ENCODE data around the gene LIPM. TPM values are rescaled to one million over a fixed set of nuclear protein-coding genes. Genes with fewer than 3 reads are reported as not detected.

Gene LIPM
- total and polyA plus RNA-seq, 2 experiments from 2014 or later, result not detected

- no peaks in the 10 kb centered on the region for H3K9me2 ChIP-seq (ENCODE audit: insufficient read depth)
- H3K27ac ChIP-seq, result no peak overlapping the region
- H2AFZ ChIP-seq, result no peak overlapping the region
- no peak overlapping the region for H3K9ac ChIP-seq
- no peaks in the 10 kb centered on the region for H3K4me1 ChIP-seq (ENCODE audit: insufficient read depth)
- H4K20me1 ChIP-seq (ENCODE audit: insufficient read depth), result no peaks in the 10 kb centered on the region
- no peak for DNase-seq
- H3F3A ChIP-seq (ENCODE audit: insufficient read depth), result no peaks in the 10 kb centered on the region
- no peaks in the 10 kb centered on the region for H3K79me2 ChIP-seq (ENCODE audit: insufficient read depth)
- H3K27me3 ChIP-seq (replicated peaks; ENCODE audit: insufficient read depth), result no peaks in the 10 kb centered on the region
- in situ Hi-C loops (cut with MboI), result loop anchor here (10.0 kb wide), 1 partner anchor 384 kb away; no protein-coding TSS in a partner anchor
- TF ChIP-seq EZH2phosphoT487 (IDR thresholded peaks at IDR 0.05; ENCODE audit: insufficient read depth, low read depth) (no peak), EZH2 (IDR thresholded peaks at IDR 0.05; ENCODE audit: insufficient read depth, poor library complexity, severe bottlenecking) (no peak)
- no peak overlapping the region for H3K4me3 ChIP-seq
- H3K4me2 ChIP-seq (ENCODE audit: unreplicated experiment), result no peak overlapping the region
- no peaks in the 10 kb centered on the region for H3K9me3 ChIP-seq (ENCODE audit: low read depth)
- H3K36me3 ChIP-seq (ENCODE audit: low read depth), result no peaks in the 10 kb centered on the region
- 85 to 89% methylated on average over 9 of the region's 9 CpGs for WGBS, 2 experiments (ENCODE audit: low coverage in 1 of 2, low lambda C conversion rate in 2 of 2, missing lambda C conversion rate in 2 of 2)
Measured at GRCh38 chr10:88830643-88831268, 28.2 kb downstream of the LIPM start.

GRCh38 chr10:88831709-88832108 lies 29.2 kb downstream of the LIPM start:
- Histone ChIP-seq H3K9me2 (ENCODE audit: insufficient read depth) (no peaks in the 10 kb centered on the region), H3K27ac (no peak overlapping the region), H3K9ac (no peak overlapping the region), H3K4me2 (ENCODE audit: unreplicated experiment) (no peak overlapping the region), H3K27me3 (replicated peaks; ENCODE audit: insufficient read depth) (no peaks in the 10 kb centered on the region), H3K4me3 (no peak overlapping the region), H3K79me2 (ENCODE audit: insufficient read depth) (no peaks in the 10 kb centered on the region), H4K20me1 (ENCODE audit: insufficient read depth) (no peaks in the 10 kb centered on the region), H2AFZ (no peak overlapping the region), H3F3A (ENCODE audit: insufficient read depth) (no peaks in the 10 kb centered on the region), H3K9me3 (ENCODE audit: low read depth) (no peaks in the 10 kb centered on the region), H3K4me1 (ENCODE audit: insufficient read depth) (no peaks in the 10 kb centered on the region), H3K36me3 (ENCODE audit: low read depth) (no peaks in the 10 kb centered on the region)
- in situ Hi-C loops (cut with MboI), result loop anchor here (10.0 kb wide), 1 partner anchor 383 kb away; no protein-coding TSS in a partner anchor
- no peak for DNase-seq
- TF ChIP-seq EZH2 (IDR thresholded peaks at IDR 0.05; ENCODE audit: insufficient read depth, poor library complexity, severe bottlenecking) (no peak), EZH2phosphoT487 (IDR thresholded peaks at IDR 0.05; ENCODE audit: insufficient read depth, low read depth) (no peak)
- 72 to 73% methylated on average over 8 of the region's 8 CpGs for WGBS, 2 experiments (ENCODE audit: low coverage in 1 of 2, low lambda C conversion rate in 2 of 2, missing lambda C conversion rate in 2 of 2)

- in situ Hi-C loops (cut with MboI), result loop anchor here (10.0 kb wide), 1 partner anchor 382 kb away; no protein-coding TSS in a partner anchor
Measured at GRCh38 chr10:88832376-88832775, 29.8 kb downstream of the LIPM start.

GRCh38 chr10:88833156-88833555 lies 30.6 kb downstream of the LIPM start:
- 95 to 100% methylated on average over 2 of the region's 2 CpGs for WGBS, 2 experiments (ENCODE audit: low coverage in 1 of 2, low lambda C conversion rate in 2 of 2, missing lambda C conversion rate in 2 of 2)
- Histone ChIP-seq H2AFZ (no peak overlapping the region), H3F3A (ENCODE audit: insufficient read depth) (no peaks in the 10 kb centered on the region), H3K9ac (no peak overlapping the region), H3K9me2 (ENCODE audit: insufficient read depth) (no peaks in the 10 kb centered on the region), H4K20me1 (ENCODE audit: insufficient read depth) (no peaks in the 10 kb centered on the region), H3K27ac (no peak overlapping the region), H3K4me3 (no peak overlapping the region), H3K36me3 (ENCODE audit: low read depth) (no peaks in the 10 kb centered on the region), H3K27me3 (replicated peaks; ENCODE audit: insufficient read depth) (no peaks in the 10 kb centered on the region), H3K4me1 (ENCODE audit: insufficient read depth) (no peaks in the 10 kb centered on the region), H3K79me2 (ENCODE audit: insufficient read depth) (no peaks in the 10 kb centered on the region), H3K9me3 (ENCODE audit: low read depth) (no peaks in the 10 kb centered on the region), H3K4me2 (ENCODE audit: unreplicated experiment) (no peak overlapping the region)
- no peak for DNase-seq
- TF ChIP-seq EZH2 (IDR thresholded peaks at IDR 0.05; ENCODE audit: insufficient read depth, poor library complexity, severe bottlenecking), result no peak
- no peak for TF ChIP-seq EZH2phosphoT487 (IDR thresholded peaks at IDR 0.05; ENCODE audit: insufficient read depth, low read depth)
- in situ Hi-C loops (cut with MboI), result loop anchor here (10.0 kb wide), 1 partner anchor 382 kb away; no protein-coding TSS in a partner anchor

More at GRCh38 chr10:88832376-88832775, 29.8 kb downstream of the LIPM start:
- no peaks in the 10 kb centered on the region for H3K27me3 ChIP-seq (replicated peaks; ENCODE audit: insufficient read depth)
- no peaks in the 10 kb centered on the region for H3K9me3 ChIP-seq (ENCODE audit: low read depth)
- H3F3A ChIP-seq (ENCODE audit: insufficient read depth), result no peaks in the 10 kb centered on the region
- no peaks in the 10 kb centered on the region for H3K9me2 ChIP-seq (ENCODE audit: insufficient read depth)
- DNase-seq, result no peak
- H3K4me1 ChIP-seq (ENCODE audit: insufficient read depth), result no peaks in the 10 kb centered on the region
- no peak overlapping the region for H3K27ac ChIP-seq
- no peak overlapping the region for H3K4me2 ChIP-seq (ENCODE audit: unreplicated experiment)
- TF ChIP-seq EZH2 (IDR thresholded peaks at IDR 0.05; ENCODE audit: insufficient read depth, poor library complexity, severe bottlenecking), result no peak
- TF ChIP-seq EZH2phosphoT487 (IDR thresholded peaks at IDR 0.05; ENCODE audit: insufficient read depth, low read depth), result no peak
- no peak overlapping the region for H3K4me3 ChIP-seq
- no peak overlapping the region for H3K9ac ChIP-seq
- H2AFZ ChIP-seq, result no peak overlapping the region
- no peaks in the 10 kb centered on the region for H3K36me3 ChIP-seq (ENCODE audit: low read depth)
- H4K20me1 ChIP-seq (ENCODE audit: insufficient read depth), result no peaks in the 10 kb centered on the region
- H3K79me2 ChIP-seq (ENCODE audit: insufficient read depth), result no peaks in the 10 kb centered on the region

All from GM23248 (cell line).